Measurements from ENCODE around the gene ZKSCAN3. TPM values are rescaled to one million over a fixed set of nuclear protein-coding genes. Genes with fewer than 3 reads are reported as not detected.
"Not testable (repeated sequence)": the region's sequence is repeated elsewhere in the genome, so short reads cannot be mapped to it uniquely, and the experiment has no call there.

The ZKSCAN3 gene
- total and polyA plus RNA-seq, 10 of the 15 experiments (the other 5 are each of a cell fraction or from before 2014, with no cell fraction given), result 0.86 to 4.3 (median 3.1) TPM

- TF ChIP-seq, protein P1, sequence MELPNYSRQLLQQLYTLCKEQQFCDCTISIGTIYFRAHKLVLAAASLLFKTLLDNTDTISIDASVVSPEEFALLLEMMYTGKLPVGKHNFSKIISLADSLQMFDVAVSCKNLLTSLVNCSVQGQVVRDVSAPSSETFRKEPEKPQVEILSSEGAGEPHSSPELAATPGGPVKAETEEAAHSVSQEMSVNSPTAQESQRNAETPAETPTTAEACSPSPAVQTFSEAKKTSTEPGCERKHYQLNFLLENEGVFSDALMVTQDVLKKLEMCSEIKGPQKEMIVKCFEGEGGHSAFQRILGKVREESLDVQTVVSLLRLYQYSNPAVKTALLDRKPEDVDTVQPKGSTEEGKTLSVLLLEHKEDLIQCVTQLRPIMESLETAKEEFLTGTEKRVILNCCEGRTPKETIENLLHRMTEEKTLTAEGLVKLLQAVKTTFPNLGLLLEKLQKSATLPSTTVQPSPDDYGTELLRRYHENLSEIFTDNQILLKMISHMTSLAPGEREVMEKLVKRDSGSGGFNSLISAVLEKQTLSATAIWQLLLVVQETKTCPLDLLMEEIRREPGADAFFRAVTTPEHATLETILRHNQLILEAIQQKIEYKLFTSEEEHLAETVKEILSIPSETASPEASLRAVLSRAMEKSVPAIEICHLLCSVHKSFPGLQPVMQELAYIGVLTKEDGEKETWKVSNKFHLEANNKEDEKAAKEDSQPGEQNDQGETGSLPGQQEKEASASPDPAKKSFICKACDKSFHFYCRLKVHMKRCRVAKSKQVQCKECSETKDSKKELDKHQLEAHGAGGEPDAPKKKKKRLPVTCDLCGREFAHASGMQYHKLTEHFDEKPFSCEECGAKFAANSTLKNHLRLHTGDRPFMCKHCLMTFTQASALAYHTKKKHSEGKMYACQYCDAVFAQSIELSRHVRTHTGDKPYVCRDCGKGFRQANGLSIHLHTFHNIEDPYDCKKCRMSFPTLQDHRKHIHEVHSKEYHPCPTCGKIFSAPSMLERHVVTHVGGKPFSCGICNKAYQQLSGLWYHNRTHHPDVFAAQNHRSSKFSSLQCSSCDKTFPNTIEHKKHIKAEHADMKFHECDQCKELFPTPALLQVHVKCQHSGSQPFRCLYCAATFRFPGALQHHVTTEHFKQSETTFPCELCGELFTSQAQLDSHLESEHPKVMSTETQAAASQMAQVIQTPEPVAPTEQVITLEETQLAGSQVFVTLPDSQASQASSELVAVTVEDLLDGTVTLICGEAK (IDR thresholded peaks at IDR 0.05; ENCODE audit: borderline replicate concordance), result no peak
- TF ChIP-seq, protein P2, sequence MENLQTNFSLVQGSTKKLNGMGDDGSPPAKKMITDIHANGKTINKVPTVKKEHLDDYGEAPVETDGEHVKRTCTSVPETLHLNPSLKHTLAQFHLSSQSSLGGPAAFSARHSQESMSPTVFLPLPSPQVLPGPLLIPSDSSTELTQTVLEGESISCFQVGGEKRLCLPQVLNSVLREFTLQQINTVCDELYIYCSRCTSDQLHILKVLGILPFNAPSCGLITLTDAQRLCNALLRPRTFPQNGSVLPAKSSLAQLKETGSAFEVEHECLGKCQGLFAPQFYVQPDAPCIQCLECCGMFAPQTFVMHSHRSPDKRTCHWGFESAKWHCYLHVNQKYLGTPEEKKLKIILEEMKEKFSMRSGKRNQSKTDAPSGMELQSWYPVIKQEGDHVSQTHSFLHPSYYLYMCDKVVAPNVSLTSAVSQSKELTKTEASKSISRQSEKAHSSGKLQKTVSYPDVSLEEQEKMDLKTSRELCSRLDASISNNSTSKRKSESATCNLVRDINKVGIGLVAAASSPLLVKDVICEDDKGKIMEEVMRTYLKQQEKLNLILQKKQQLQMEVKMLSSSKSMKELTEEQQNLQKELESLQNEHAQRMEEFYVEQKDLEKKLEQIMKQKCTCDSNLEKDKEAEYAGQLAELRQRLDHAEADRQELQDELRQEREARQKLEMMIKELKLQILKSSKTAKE (IDR thresholded peaks at IDR 0.05; ENCODE audit: low read depth, poor library complexity, severe bottlenecking), result no peak
- TF ChIP-seq LARP7 (IDR thresholded peaks at IDR 0.05) (no peak), ZZZ3 (IDR thresholded peaks at IDR 0.05; ENCODE audit: control insufficient read depth, insufficient read length, low read depth) (no peak), KLF5 (IDR thresholded peaks at IDR 0.05; ENCODE audit: partially characterized antibody) (no peak), SREBF1 (IDR thresholded peaks at IDR 0.05; ENCODE audit: low read length) (no peak), BACH1 (IDR thresholded peaks at IDR 0.05; ENCODE audit: borderline replicate concordance) (no peak), CUX1 (IDR thresholded peaks at IDR 0.05; ENCODE audit: insufficient replicate concordance, low read depth, low read length) (no peak)
Observed at GRCh38 chr6:28315628-28316027, 34.1 kb upstream of the ZKSCAN3 start (continued).

- FAIRE-seq; SMC1A ChIA-PET (ENCODE audit: uncharacterized antibody, unreplicated experiment); in situ Hi-C loops (cut with MboI); POLR2A ChIA-PET; intact Hi-C loops (cut with micrococcal nuclease; ENCODE audit: unreplicated experiment); RAD21 ChIA-PET (ENCODE audit: unreplicated experiment); H3K4me1 ChIP-seq (ENCODE audit: control insufficient read depth, insufficient read depth, low read length); H3K36me3 ChIP-seq (ENCODE audit: control insufficient read depth in 2 of 2, insufficient read depth in 2 of 2, low read length in 1 of 2); H3K27me3 ChIP-seq (replicated peaks in 1 of 2; ENCODE audit: control insufficient read depth in 2 of 2, insufficient read depth in 2 of 2, low read length in 1 of 2); H4K20me1 ChIP-seq (ENCODE audit: control insufficient read depth, insufficient read depth); H3K4me3 ChIP-seq; H3K27ac ChIP-seq (ENCODE audit: control insufficient read depth, insufficient read depth); H3K9me3 ChIP-seq (replicated peaks; ENCODE audit: control insufficient read depth, insufficient read depth, low read length); ATAC-seq; BruUV-seq (replicated peaks); H3K4me2 ChIP-seq (ENCODE audit: control insufficient read depth, insufficient read depth); H3K9ac ChIP-seq (ENCODE audit: control insufficient read depth, insufficient read depth, low read length); DNase-seq (ENCODE audit: low read depth, low spot score); H2AFZ ChIP-seq (ENCODE audit: control insufficient read depth, low read depth, low read length); H3K79me2 ChIP-seq (ENCODE audit: control insufficient read depth, insufficient read depth, low read length): not testable (repeated sequence)
- 77% methylated on average over 8 of the region's 8 CpGs for WGBS (ENCODE audit: insufficient coverage, insufficient replicate concordance, low lambda C conversion rate, missing lambda C conversion rate)
- CTCF ChIA-PET, result interaction anchor here (1.2 kb wide), 1 partner anchor 108 kb away, joined by 3 read pairs; no protein-coding TSS in a partner anchor
Observed at GRCh38 chr6:28317866-28318265, 31.9 kb upstream of the ZKSCAN3 start.

Data from GM12878 (cell line).